ENCODE measurements around the gene KCNIP4. TPM values are rescaled to one million over a fixed set of nuclear protein-coding genes. Genes with fewer than 3 reads are reported as not detected.

The KCNIP4 gene
- total RNA-seq, 1 donor from 2014 or later = not detected

GRCh38 chr4:21752616-21753015 is 196.0 kb downstream of the KCNIP4 start:
- ATAC-seq (no peak), DNase-seq (no peak)
- TF ChIP-seq CTCF (IDR thresholded peaks at IDR 0.05) = no peak
- Histone ChIP-seq H3K4me1 (no peaks in the 10 kb centered on the region), H3K9me3 (no peaks in the 10 kb centered on the region), H3K36me3 (no peaks in the 10 kb centered on the region), H3K4me3 (no peak overlapping the region), H3K27me3 (no peaks in the 10 kb centered on the region), H3K27ac (no peak overlapping the region)
- intact Hi-C loops (cut with DNase I) = no loop called here

GRCh38 chr4:21749924-21750323 is 198.6 kb downstream of the KCNIP4 start:
- DNase-seq (no peak), ATAC-seq (no peak)
- H3K27ac ChIP-seq = no peak overlapping the region
- H3K4me3 ChIP-seq = no peak overlapping the region
- H3K27me3 ChIP-seq = no peaks in the 10 kb centered on the region
- H3K36me3 ChIP-seq = no peaks in the 10 kb centered on the region
- no peak for TF ChIP-seq CTCF (IDR thresholded peaks at IDR 0.05)
- intact Hi-C loops (cut with DNase I) = no loop called here
- no peaks in the 10 kb centered on the region for H3K9me3 ChIP-seq
- H3K4me1 ChIP-seq = no peaks in the 10 kb centered on the region

GRCh38 chr4:21749412-21749811 is 199.2 kb downstream of the KCNIP4 start:
- intact Hi-C loops (cut with DNase I) = no loop called here
- H3K4me1 ChIP-seq = no peaks in the 10 kb centered on the region
- H3K9me3 ChIP-seq = no peaks in the 10 kb centered on the region
- no peak for TF ChIP-seq CTCF (IDR thresholded peaks at IDR 0.05)
- DNase-seq (no peak), ATAC-seq (no peak)
- H3K36me3 ChIP-seq = no peaks in the 10 kb centered on the region
- H3K27me3 ChIP-seq = no peaks in the 10 kb centered on the region
- H3K4me3 ChIP-seq = no peak overlapping the region
- no peak overlapping the region for H3K27ac ChIP-seq

- DNase-seq (no peak), ATAC-seq (no peak)
- Histone ChIP-seq H3K4me3 (no peak overlapping the region), H3K27ac (no peak overlapping the region), H3K27me3 (no peaks in the 10 kb centered on the region), H3K36me3 (no peaks in the 10 kb centered on the region), H3K9me3 (no peaks in the 10 kb centered on the region), H3K4me1 (no peaks in the 10 kb centered on the region)
- TF ChIP-seq CTCF (IDR thresholded peaks at IDR 0.05) = no peak
- intact Hi-C loops (cut with DNase I) = no loop called here
Measured at GRCh38 chr4:21744046-21744445, 204.5 kb downstream of the KCNIP4 start.

- no peak for TF ChIP-seq CTCF (IDR thresholded peaks at IDR 0.05)
- H3K27me3 ChIP-seq = no peaks in the 10 kb centered on the region
- no peak overlapping the region for H3K27ac ChIP-seq
- H3K4me3 ChIP-seq = no peak overlapping the region
- no peaks in the 10 kb centered on the region for H3K4me1 ChIP-seq
- intact Hi-C loops (cut with DNase I) = no loop called here
- no peaks in the 10 kb centered on the region for H3K36me3 ChIP-seq
- H3K9me3 ChIP-seq = no peaks in the 10 kb centered on the region
- ATAC-seq (no peak), DNase-seq (no peak)
Measured at GRCh38 chr4:21742326-21742725, 206.2 kb downstream of the KCNIP4 start.

- no peak for TF ChIP-seq CTCF (IDR thresholded peaks at IDR 0.05)
- DNase-seq (no peak), ATAC-seq (no peak)
- Histone ChIP-seq H3K4me3 (no peak overlapping the region), H3K4me1 (no peaks in the 10 kb centered on the region), H3K36me3 (no peaks in the 10 kb centered on the region), H3K9me3 (no peaks in the 10 kb centered on the region), H3K27ac (no peak overlapping the region), H3K27me3 (no peaks in the 10 kb centered on the region)
- intact Hi-C loops (cut with DNase I) = no loop called here
Measured at GRCh38 chr4:21738821-21739220, 209.8 kb downstream of the KCNIP4 start.

Measured in upper lobe of right lung (tissue), 1 donor.